Erythroblast (primary cell): Measurements from ENCODE around the gene TEDC1.

Experiments used
- GATA1 ChIP-seq: IDR thresholded peaks from 2 replicates; pipeline ENCODE4 v1.6.1; 2011; ENCODE audit warnings: low read depth, mild to moderate bottlenecking, control low read depth, low read length, moderate library complexity
- POLR2A ChIP-seq: IDR thresholded peaks from 2 replicates; pipeline ENCODE4 v1.6.1; 2011; ENCODE audit warnings: mild to moderate bottlenecking, low read length

GRCh38 chr14:105478398-105479251 is 12.4 kb upstream of the TEDC1 start:
- TF ChIP-seq POLR2A, result no peak
- TF ChIP-seq GATA1, result no peak
